Measurements from ENCODE around the gene ROBO1. TPM values are rescaled to one million over a fixed set of nuclear protein-coding genes. Genes with fewer than 3 reads are reported as not detected.

ROBO1 gene
- total RNA-seq, 2 donors from 2014 or later: 3.0 to 6.7 TPM

- ATAC-seq (replicated peaks in 1 of 2) (no peak), DNase-seq (no peak)
- Mint-ChIP-seq H3K4me1 (ENCODE audit: low read depth) (no peaks in the 10 kb centered on the region), H3K9me3 (peaks cover 0 to 2% of the 10 kb centered on the region in 2 donors), H3K27me3 (ENCODE audit: low read depth) (no peaks in the 10 kb centered on the region), H3K27ac (no peak overlapping the region), H3K4me3 (no peak overlapping the region), H3K36me3 (ENCODE audit: insufficient read depth in 2 of 2) (peaks cover 0 to 2% of the 10 kb centered on the region in 2 donors)
These were observed 791.6 kb downstream of the ROBO1 start for GRCh38 chr3:78976200-78976599.

DNA sequence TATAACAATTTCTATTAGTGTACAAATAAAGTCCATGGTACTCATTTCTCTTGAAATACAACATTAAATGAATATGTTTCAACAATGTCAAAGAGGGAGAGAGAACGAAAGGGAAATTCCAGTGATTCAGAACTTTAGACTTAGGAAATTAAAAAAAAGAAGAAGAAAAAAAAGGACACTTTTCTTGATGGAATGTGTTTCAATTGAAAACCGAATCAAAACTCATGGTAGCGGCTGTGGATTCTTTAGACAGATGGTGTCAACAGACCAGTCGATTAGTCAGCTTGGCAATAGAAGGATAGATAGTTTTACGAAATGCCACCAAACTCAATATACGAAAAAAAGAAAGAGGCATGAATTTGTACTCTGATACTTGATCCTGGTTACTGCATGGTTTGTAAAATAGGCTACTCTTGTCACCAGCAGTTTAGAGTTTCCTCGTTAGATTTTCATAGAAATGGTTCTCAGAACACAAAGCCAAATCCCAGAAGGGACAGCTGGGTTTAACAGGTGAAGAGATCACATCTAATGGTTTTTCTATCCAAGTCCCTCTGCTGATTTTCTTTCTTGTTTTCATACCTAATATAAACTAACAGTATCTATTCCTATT is 793.5 kb downstream of the ROBO1 start:
- DNase-seq (no peak), ATAC-seq (replicated peaks in 1 of 2) (no peak)
- Mint-ChIP-seq H3K27ac (no peak overlapping the region), H3K9me3 (peaks cover 0 to 2% of the 10 kb centered on the region in 2 donors), H3K4me3 (no peak overlapping the region), H3K27me3 (ENCODE audit: low read depth) (no peaks in the 10 kb centered on the region), H3K36me3 (ENCODE audit: insufficient read depth in 2 of 2) (no peaks in the 10 kb centered on the region), H3K4me1 (ENCODE audit: low read depth) (no peaks in the 10 kb centered on the region)

GRCh38 chr3:78972617-78973301 is 795.0 kb downstream of the ROBO1 start:
- Mint-ChIP-seq H3K27me3 (ENCODE audit: low read depth) (no peaks in the 10 kb centered on the region), H3K27ac (no peak overlapping the region), H3K36me3 (ENCODE audit: insufficient read depth in 2 of 2) (no peaks in the 10 kb centered on the region), H3K9me3 (peaks cover 0 to 2% of the 10 kb centered on the region in 2 donors), H3K4me3 (no peak overlapping the region), H3K4me1 (ENCODE audit: low read depth) (no peaks in the 10 kb centered on the region)
- DNase-seq: no peak
- ATAC-seq (replicated peaks in 1 of 2): no peak

- H3K4me3 Mint-ChIP-seq: no peak overlapping the region
These were observed 797.1 kb downstream of the ROBO1 start for GRCh38 chr3:78970656-78971055.

GRCh38 chr3:78969483-78969882 is 798.3 kb downstream of the ROBO1 start:
- no peak for DNase-seq
- Mint-ChIP-seq H3K27ac (no peak overlapping the region), H3K4me3 (no peak overlapping the region), H3K27me3 (ENCODE audit: low read depth) (no peaks in the 10 kb centered on the region), H3K4me1 (ENCODE audit: low read depth) (no peaks in the 10 kb centered on the region), H3K9me3 (peaks cover under 1 to 2% of the 10 kb centered on the region in 2 donors), H3K36me3 (ENCODE audit: insufficient read depth in 2 of 2) (no peaks in the 10 kb centered on the region)
- ATAC-seq (replicated peaks in 1 of 2): no peak

More at GRCh38 chr3:78970656-78971055, 797.1 kb downstream of the ROBO1 start:
- DNase-seq (no peak), ATAC-seq (replicated peaks in 1 of 2) (no peak)
- no peaks in the 10 kb centered on the region for H3K36me3 Mint-ChIP-seq (ENCODE audit: insufficient read depth in 2 of 2)
- H3K27me3 Mint-ChIP-seq (ENCODE audit: low read depth): no peaks in the 10 kb centered on the region
- H3K9me3 Mint-ChIP-seq: peaks cover 0 to 2% of the 10 kb centered on the region in 2 donors
- H3K27ac Mint-ChIP-seq: no peak overlapping the region
- H3K4me1 Mint-ChIP-seq (ENCODE audit: low read depth): no peaks in the 10 kb centered on the region

DNA sequence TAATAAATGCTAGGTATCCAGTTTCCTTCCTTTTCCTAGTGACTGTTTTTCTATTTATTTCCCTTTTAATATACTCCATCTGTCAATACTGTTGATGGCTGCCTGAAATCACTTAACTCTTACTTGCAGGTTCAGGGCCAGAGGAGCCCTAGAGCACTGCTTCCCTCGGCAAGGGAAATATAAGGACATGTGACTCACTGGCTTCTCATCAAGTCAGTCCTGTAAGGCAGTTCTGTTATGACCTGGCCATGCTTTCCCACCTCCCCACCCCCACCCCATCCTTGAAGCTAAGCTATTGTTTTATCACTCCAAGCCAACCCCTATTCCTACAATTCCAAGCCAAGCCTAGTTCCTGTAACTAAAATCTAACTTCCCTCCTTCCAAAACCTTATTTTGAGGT is 800.7 kb downstream of the ROBO1 start:
- Mint-ChIP-seq H3K4me1 (ENCODE audit: low read depth) (no peaks in the 10 kb centered on the region), H3K27me3 (ENCODE audit: low read depth) (no peaks in the 10 kb centered on the region), H3K27ac (no peak overlapping the region), H3K36me3 (ENCODE audit: insufficient read depth in 2 of 2) (peaks cover 0 to under 1% of the 10 kb centered on the region in 2 donors), H3K9me3 (peaks cover 6 to 7% of the 10 kb centered on the region in 2 donors), H3K4me3 (no peak overlapping the region)
- ATAC-seq (replicated peaks in 1 of 2): no peak
- DNase-seq: no peak

DNA sequence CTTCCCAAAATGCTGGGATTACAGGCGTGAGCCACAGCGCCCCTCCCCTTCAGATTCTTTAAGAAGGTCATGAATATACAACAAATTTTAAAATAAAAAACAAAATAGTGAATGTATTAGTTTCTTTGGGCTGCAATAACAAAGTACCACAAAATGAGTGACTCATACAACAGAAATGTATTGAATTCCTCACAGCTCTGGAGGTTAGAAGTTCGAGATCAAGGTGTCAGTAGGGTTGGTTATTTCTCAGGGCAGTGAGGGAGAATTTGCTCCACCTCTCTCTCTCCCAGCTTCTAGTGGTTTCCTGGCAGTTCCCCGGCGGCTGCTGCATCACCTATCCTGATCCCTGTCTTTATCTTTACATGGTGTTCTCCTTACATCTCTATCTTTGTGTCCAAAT is 804.0 kb downstream of the ROBO1 start:
- no peak for DNase-seq
- no peak overlapping the region for H3K27ac Mint-ChIP-seq
- peaks cover 0 to 4% of the 10 kb centered on the region in 2 donors for H3K36me3 Mint-ChIP-seq (ENCODE audit: insufficient read depth in 2 of 2)
- ATAC-seq (replicated peaks in 1 of 2): no peak
- peaks cover 6 to 7% of the 10 kb centered on the region in 2 donors for H3K9me3 Mint-ChIP-seq
- no peak overlapping the region for H3K4me3 Mint-ChIP-seq
- no peaks in the 10 kb centered on the region for H3K4me1 Mint-ChIP-seq (ENCODE audit: low read depth)
- H3K27me3 Mint-ChIP-seq (ENCODE audit: low read depth): no peaks in the 10 kb centered on the region

DNA sequence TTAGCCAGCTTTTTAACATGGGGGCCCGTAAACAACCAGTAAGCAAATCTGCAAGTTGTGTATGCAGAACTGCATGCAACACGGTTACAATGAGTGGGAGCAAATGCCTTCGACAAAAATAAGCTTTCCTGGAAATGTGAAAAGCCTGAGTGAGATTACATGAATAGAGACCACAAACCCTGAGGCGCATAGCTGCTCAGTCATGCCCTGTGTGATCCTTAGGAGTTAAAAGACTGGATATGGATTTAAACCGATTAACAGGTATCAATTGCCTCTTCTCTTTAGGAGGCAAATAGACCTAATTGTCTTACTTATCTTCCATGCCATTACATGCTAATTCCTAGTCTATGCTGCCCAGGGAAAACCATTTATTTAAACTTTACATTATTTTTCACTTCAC is 810.3 kb downstream of the ROBO1 start:
- DNase-seq (no peak), ATAC-seq (replicated peaks in 1 of 2) (no peak)
- no peaks in the 10 kb centered on the region for H3K27me3 Mint-ChIP-seq (ENCODE audit: low read depth)
- H3K4me1 Mint-ChIP-seq (ENCODE audit: low read depth): no peaks in the 10 kb centered on the region
- H3K36me3 Mint-ChIP-seq (ENCODE audit: insufficient read depth in 2 of 2): peaks cover 0 to 4% of the 10 kb centered on the region in 2 donors
- H3K9me3 Mint-ChIP-seq: peaks cover 0 to 2% of the 10 kb centered on the region in 2 donors
- no peak overlapping the region for H3K4me3 Mint-ChIP-seq
- H3K27ac Mint-ChIP-seq: no peak overlapping the region

- Mint-ChIP-seq H3K27ac (no peak overlapping the region), H3K36me3 (ENCODE audit: insufficient read depth in 2 of 2) (peaks cover 0 to 4% of the 10 kb centered on the region in 2 donors), H3K9me3 (peaks cover 3 to 6% of the 10 kb centered on the region in 2 donors), H3K27me3 (ENCODE audit: low read depth) (no peaks in the 10 kb centered on the region), H3K4me1 (ENCODE audit: low read depth) (no peaks in the 10 kb centered on the region), H3K4me3 (no peak overlapping the region)
- no peak for DNase-seq
- ATAC-seq (replicated peaks in 1 of 2): no peak
These were observed 816.4 kb downstream of the ROBO1 start for GRCh38 chr3:78951342-78951945.

- no peak for ATAC-seq (replicated peaks in 1 of 2)
- no peak overlapping the region for H3K27ac Mint-ChIP-seq
- peaks cover 6 to 13% of the 10 kb centered on the region in 2 donors for H3K9me3 Mint-ChIP-seq
- H3K4me3 Mint-ChIP-seq: no peak overlapping the region
- H3K27me3 Mint-ChIP-seq (ENCODE audit: low read depth): no peaks in the 10 kb centered on the region
- H3K4me1 Mint-ChIP-seq (ENCODE audit: low read depth): no peaks in the 10 kb centered on the region
- no peak for DNase-seq
- peaks cover 0 to 2% of the 10 kb centered on the region in 2 donors for H3K36me3 Mint-ChIP-seq (ENCODE audit: insufficient read depth in 2 of 2)
These were observed 826.2 kb downstream of the ROBO1 start for GRCh38 chr3:78941587-78941986.

- Mint-ChIP-seq H3K27me3 (ENCODE audit: low read depth) (no peaks in the 10 kb centered on the region), H3K9me3 (peaks cover 6 to 12% of the 10 kb centered on the region in 2 donors), H3K27ac (no peak overlapping the region), H3K4me3 (no peak overlapping the region), H3K4me1 (ENCODE audit: low read depth) (no peaks in the 10 kb centered on the region), H3K36me3 (ENCODE audit: insufficient read depth in 2 of 2) (peaks cover 0 to 2% of the 10 kb centered on the region in 2 donors)
- ATAC-seq (replicated peaks in 1 of 2): no peak
- no peak for DNase-seq
These were observed 827.2 kb downstream of the ROBO1 start for GRCh38 chr3:78940626-78941025.

- DNase-seq (no peak), ATAC-seq (replicated peaks in 1 of 2) (no peak)
- Mint-ChIP-seq H3K36me3 (ENCODE audit: insufficient read depth in 2 of 2) (peaks cover 0 to 2% of the 10 kb centered on the region in 2 donors), H3K27ac (no peak overlapping the region), H3K9me3 (peaks cover 6 to 11% of the 10 kb centered on the region in 2 donors), H3K4me3 (no peak overlapping the region), H3K4me1 (ENCODE audit: low read depth) (no peaks in the 10 kb centered on the region), H3K27me3 (ENCODE audit: low read depth) (no peaks in the 10 kb centered on the region)
These were observed 827.7 kb downstream of the ROBO1 start for GRCh38 chr3:78940128-78940527.

DNA sequence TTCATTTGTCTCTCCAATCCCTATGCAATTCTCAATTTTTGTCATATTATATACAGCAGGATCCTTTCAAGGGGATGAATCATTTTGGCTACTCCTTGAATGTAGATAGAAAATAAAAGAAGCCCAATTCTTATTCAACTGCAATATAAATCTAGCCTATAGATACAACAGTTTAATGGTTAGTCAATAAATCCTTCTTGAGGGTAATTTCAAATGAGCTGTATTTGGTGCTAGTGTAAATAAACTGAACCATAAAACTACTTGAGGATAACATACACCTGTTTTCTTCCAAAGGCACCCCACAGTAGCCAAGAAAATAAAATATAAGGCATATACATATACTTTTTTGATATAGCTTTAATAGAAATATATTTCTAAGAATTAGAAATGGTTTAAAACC is 830.3 kb downstream of the ROBO1 start:
- peaks cover 6 to 11% of the 10 kb centered on the region in 2 donors for H3K9me3 Mint-ChIP-seq
- DNase-seq (no peak), ATAC-seq (replicated peaks in 1 of 2) (no peak)
- H3K4me3 Mint-ChIP-seq: no peak overlapping the region
- H3K36me3 Mint-ChIP-seq (ENCODE audit: insufficient read depth in 2 of 2): peaks cover 0 to 2% of the 10 kb centered on the region in 2 donors
- no peaks in the 10 kb centered on the region for H3K27me3 Mint-ChIP-seq (ENCODE audit: low read depth)
- H3K4me1 Mint-ChIP-seq (ENCODE audit: low read depth): no peaks in the 10 kb centered on the region
- no peak overlapping the region for H3K27ac Mint-ChIP-seq

All from activated T-cell treated with anti-CD3 and anti-CD28 coated beads, Interleukin-2, amount 50 U/mL, for 72 hours (primary cell).